Activated T-cell treated with anti-CD3 and anti-CD28 coated beads, Interleukin-2, amount 50 U/mL, for 4 hours (primary cell): ENCODE results near the gene LAMA4. TPM values are rescaled to one million over a fixed set of nuclear protein-coding genes. Genes with fewer than 3 reads are reported as not detected.

Source experiments
- ATAC-seq, 2 donors: fragments of 200-7000 bp; cut with Tn5 transposase; one replicate each; pipeline ENCODE4 v1.10.0; 2021
- DNase-seq: peaks from one replicate; pipeline ENCODE4 v3.0.0-alpha.2; 2020
- H3K27me3 Mint-ChIP-seq: one replicate; pipeline ENCODE4 v1.8.0; 2021; ENCODE audit warnings: low read depth, mixed read lengths
- H3K36me3 Mint-ChIP-seq: one replicate; pipeline ENCODE4 v1.8.0; 2022; ENCODE audit warnings: mixed read lengths; ENCODE audit not compliant: insufficient read depth
- H3K4me1 Mint-ChIP-seq: one replicate; pipeline ENCODE4 v1.8.0; 2021; ENCODE audit warnings: low read depth, mixed read lengths
- H3K4me3 Mint-ChIP-seq: one replicate; pipeline ENCODE4 v1.8.0; 2021; ENCODE audit warnings: mild to moderate bottlenecking, moderate library complexity, mixed read lengths
- H3K9me3 Mint-ChIP-seq: one replicate; pipeline ENCODE4 v1.8.0; 2021; ENCODE audit warnings: mixed read lengths
- total RNA-seq, 3 donors: library from RNA; stranded (reverse); gene quantifications; one replicate each; pipeline ENCODE4 v1.2.1, GENCODE V29; 2021

LAMA4 gene
- total RNA-seq, 3 donors from 2014 or later: 0.30 to 0.34 TPM; not detected in 1

DNA sequence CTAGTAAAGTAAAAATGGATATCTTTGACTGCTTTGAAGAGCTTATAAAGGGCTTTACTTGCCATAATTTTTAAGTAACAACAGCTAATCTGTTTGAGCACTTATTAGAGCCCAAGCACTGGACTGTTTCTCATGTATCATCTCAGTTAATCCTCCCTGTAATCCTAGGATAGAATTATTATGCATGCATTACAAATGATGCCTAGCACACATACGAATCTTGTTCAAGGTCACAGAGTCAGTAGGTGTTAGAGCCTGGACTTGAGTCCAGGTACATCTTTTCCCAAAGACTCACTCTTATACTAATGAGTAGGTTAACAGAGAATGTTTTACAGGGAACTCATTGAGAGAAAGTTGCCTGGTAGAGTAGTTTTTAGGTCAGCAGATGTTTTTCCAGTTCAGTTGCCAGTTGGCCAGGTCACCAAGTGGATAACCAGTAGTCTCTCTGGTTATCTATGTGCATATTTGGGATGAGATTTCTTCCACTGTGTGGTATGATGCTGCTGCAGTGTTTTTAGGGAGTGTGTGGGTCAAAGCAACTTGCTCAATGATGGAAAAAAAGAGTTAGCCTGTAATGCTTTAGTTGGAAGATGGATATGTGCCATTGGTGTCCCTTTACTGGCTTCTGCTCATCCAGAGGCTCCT, 32.3 kb upstream of the LAMA4 start:
- no peaks in the 10 kb centered on the region for H3K36me3 Mint-ChIP-seq
- H3K9me3 Mint-ChIP-seq: no peaks in the 10 kb centered on the region
- no peak overlapping the region for H3K4me3 Mint-ChIP-seq
- peaks cover 38% of the 10 kb centered on the region for H3K27me3 Mint-ChIP-seq
- DNase-seq (no peak), ATAC-seq (no peak)
- peaks cover 14% of the 10 kb centered on the region for H3K4me1 Mint-ChIP-seq

DNA sequence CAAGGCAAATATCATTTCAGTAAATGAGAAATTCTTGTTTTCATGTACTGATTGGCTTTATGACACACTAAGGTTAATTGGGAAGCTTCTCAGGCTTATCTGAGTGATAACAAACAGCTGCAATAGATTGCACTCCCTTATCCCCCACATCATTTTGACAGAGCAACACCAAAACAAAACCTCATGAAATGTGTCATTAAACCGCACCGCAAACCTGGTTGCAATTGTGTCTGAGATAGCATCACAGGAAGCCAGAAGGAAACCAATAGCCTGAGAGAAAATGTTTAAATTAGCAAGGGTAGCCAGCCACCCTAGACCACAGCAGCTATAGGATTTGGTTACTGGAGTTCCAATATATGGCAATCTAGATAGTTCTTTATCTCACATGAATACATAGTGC, 31.6 kb upstream of the LAMA4 start:
- Mint-ChIP-seq H3K36me3 (no peaks in the 10 kb centered on the region), H3K4me3 (no peak overlapping the region), H3K27me3 (peaks cover 34% of the 10 kb centered on the region), H3K4me1 (peaks cover 14% of the 10 kb centered on the region), H3K9me3 (no peaks in the 10 kb centered on the region)
- DNase-seq (peak; percentile 6), ATAC-seq (peak; percentile 93 to 96)

DNA sequence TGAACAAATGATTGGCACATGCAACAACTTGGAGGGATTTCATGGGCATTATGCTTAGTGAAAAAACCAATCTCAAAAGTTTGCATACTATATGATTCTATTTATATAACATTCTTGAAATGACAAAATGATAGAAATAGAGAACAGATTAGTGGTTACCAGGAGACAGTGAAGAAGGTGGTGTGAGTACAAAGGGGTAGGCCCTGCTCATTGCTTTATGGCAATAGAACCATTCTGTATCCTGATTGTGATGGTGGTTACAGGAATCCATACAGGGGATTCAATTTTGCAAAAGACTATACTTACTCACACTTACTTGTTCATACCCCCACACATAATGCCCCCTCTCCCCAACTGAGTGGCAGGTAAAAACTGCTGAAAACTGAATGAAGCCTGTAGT, 30.2 kb upstream of the LAMA4 start:
- H3K9me3 Mint-ChIP-seq: no peaks in the 10 kb centered on the region
- peaks cover 39% of the 10 kb centered on the region for H3K27me3 Mint-ChIP-seq
- ATAC-seq: no peak

DNA sequence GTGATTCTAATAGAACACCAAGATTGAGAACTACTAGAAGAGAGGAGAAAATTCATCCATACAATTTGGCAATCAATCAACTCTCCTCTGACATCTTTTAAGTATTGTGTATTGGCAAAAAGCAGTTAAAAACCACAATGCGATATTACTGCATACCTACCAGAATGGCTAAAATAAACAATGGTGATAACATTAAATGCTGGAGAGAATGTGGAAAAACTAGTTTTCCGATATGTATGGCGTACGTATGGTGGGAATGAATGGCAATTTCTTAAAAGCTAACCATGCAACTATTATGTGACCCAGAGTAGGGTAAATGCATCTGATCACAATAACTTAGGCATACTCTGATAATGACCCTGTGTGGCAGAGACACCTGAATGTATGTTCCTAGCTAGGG, 29.3 kb upstream of the LAMA4 start:
- H3K27me3 Mint-ChIP-seq: peaks cover 36% of the 10 kb centered on the region
- ATAC-seq: no peak
- no peak overlapping the region for H3K4me3 Mint-ChIP-seq

More for the DNA sequence above, 30.2 kb upstream of the LAMA4 start:
- Mint-ChIP-seq H3K4me3 (no peak overlapping the region), H3K4me1 (peaks cover 14% of the 10 kb centered on the region), H3K36me3 (no peaks in the 10 kb centered on the region)
- DNase-seq: no peak

DNA sequence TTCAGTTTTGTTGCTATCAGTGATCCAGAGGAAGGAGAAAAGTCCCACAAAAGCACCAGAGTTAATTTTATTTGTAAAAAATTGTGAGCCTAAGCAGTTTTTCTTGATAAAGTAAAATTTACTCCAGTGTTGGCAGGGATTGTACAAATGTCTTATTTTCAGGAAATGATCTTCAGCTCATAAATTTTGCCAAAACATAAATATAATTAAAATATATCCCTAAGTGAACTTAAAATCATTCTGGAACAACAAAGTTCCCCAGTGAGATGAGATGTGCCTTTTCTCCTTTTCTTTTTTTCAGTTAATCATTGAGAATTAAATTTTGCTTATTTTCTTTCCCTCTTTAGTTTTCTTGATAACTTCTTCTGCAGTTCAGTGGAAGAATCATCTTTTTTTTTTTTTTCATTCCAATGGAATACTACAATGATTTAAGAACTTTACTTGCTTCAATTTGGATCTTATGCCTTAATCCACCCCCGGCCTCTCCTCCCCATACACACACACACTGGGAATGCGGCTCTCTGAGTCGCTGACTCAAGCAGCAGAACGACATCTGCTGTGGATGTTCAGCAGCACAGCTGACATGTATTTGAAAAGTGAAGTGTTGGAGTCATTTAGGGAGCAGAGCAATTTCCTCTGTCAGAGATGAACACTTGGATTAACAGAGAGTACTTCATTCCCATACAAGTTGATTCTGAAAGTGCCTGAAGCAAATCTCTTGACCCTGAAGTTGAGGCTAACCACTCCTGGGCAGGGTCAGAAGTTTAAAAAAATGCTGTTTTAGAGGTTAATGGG, 27.7 kb upstream of the LAMA4 start:
- H3K9me3 Mint-ChIP-seq: no peaks in the 10 kb centered on the region
- H3K4me3 Mint-ChIP-seq: no peak overlapping the region
- H3K36me3 Mint-ChIP-seq: no peaks in the 10 kb centered on the region
- ATAC-seq (no peak), DNase-seq (no peak)
- peaks cover 14% of the 10 kb centered on the region for H3K4me1 Mint-ChIP-seq
- peaks cover 33% of the 10 kb centered on the region for H3K27me3 Mint-ChIP-seq

More for the DNA sequence above, 29.3 kb upstream of the LAMA4 start:
- no peak for DNase-seq
- no peaks in the 10 kb centered on the region for H3K9me3 Mint-ChIP-seq
- H3K4me1 Mint-ChIP-seq: peaks cover 14% of the 10 kb centered on the region
- no peaks in the 10 kb centered on the region for H3K36me3 Mint-ChIP-seq

DNA sequence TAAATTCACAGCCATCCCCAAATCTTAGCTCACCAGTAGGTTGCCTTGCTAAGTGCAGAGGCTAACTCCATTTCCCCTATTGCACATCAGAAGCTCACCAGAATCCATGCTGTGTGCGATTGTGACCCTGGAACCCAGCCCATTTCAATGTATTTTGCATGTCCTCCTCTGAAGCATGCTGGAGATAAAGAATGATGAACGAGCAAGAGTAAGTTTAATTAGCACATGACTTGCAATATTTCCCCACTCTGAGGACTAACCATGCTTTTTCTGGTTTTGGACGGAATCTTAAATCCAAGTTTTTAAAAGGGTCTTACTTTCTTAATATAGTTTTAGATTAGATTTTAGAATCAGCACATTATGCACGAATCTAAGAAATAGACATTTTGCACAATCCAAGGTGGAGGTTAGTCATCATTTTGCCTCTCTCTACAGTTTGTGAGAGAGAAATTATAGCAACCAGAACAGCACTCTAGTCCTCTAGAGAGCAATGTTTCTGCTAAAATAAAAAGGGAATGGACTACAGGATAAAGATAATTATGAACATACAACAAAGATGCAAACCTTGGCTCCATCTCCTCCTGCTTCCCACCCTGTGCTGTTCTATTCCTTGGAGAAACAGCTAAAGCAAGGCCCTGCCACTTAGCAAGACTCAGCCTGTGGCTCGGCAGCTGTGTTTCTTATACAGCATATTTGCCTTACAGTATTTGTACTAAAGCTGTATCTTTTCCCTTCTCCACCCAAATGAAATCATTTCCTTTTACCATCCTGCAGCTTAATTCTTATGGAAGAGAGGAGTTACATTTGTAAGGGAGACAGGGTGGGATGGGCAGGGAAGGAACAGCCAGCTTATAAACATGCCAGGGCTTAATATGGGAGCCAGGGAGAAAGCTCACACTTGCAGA, 24.9 kb upstream of the LAMA4 start:
- H3K27me3 Mint-ChIP-seq: peaks cover 37% of the 10 kb centered on the region

DNA sequence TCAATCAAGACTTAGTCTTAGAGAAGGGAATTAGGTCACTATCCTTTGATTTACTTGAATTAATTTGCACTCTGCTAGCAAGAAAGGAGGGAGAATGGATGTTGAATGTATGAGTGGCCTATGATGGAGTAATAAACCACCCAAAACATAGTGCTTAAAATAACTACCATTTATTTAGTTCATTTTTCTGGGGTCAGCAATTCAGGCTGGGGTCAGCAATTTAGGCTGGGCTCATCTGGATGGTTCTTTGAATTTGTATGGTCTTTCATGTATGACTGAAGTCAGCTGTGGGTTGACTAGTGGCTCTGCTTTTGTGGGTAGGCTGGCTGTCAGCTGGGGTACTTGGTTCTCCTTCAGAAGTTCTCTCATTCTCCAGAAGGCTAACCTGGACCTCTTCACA, 21.0 kb upstream of the LAMA4 start:
- H3K4me3 Mint-ChIP-seq: no peak overlapping the region
- H3K9me3 Mint-ChIP-seq: no peaks in the 10 kb centered on the region
- peaks cover 11% of the 10 kb centered on the region for H3K27me3 Mint-ChIP-seq
- no peak for DNase-seq
- no peaks in the 10 kb centered on the region for H3K4me1 Mint-ChIP-seq
- no peak for ATAC-seq
- no peaks in the 10 kb centered on the region for H3K36me3 Mint-ChIP-seq

More for the DNA sequence above, 24.9 kb upstream of the LAMA4 start:
- ATAC-seq (no peak), DNase-seq (no peak)
- H3K4me3 Mint-ChIP-seq: no peak overlapping the region
- H3K4me1 Mint-ChIP-seq: no peaks in the 10 kb centered on the region
- H3K9me3 Mint-ChIP-seq: no peaks in the 10 kb centered on the region
- no peaks in the 10 kb centered on the region for H3K36me3 Mint-ChIP-seq

DNA sequence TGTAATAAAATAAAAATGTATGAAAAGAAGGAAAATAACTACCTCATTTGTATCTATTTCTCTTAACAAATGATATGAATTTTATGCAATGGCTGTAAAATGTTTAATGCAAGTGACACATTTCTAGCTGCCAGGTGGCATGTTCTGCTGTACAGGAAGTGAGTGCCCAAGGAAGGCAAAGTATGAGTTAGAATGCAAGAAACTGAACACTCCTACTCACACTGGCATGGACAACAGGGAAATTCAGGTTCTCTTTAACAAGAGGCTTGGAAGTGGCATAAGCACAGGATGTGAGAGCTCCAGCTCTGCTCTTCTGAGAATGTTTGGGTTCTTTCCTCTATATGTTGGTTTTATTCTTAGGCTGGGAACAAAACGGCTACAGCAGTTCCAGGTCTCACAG, 20.4 kb upstream of the LAMA4 start:
- no peaks in the 10 kb centered on the region for H3K9me3 Mint-ChIP-seq
- H3K4me1 Mint-ChIP-seq: peaks cover 4% of the 10 kb centered on the region
- H3K4me3 Mint-ChIP-seq: no peak overlapping the region
- peaks cover 9% of the 10 kb centered on the region for H3K27me3 Mint-ChIP-seq
- H3K36me3 Mint-ChIP-seq: no peaks in the 10 kb centered on the region
- ATAC-seq (no peak), DNase-seq (no peak)

DNA sequence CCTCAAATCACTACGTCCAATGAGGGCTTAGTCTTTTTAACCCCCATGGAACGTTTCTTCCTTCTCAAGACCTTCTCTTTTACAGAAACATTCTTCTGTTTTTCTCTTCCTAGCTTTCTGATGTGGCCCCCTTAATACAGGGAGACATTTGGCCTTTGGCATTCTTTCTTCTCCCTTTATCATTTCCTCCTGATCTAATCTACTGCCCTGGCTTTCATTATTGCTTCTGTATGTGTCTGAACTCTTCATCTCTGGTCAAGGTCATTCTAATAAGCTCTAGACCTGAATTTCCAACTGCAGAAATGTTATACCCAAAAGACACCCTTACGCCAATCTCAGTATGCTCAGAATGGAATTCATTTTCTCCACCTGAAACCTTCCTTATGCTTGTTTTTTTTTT, 18.4 kb upstream of the LAMA4 start:
- DNase-seq (no peak), ATAC-seq (no peak)
- Mint-ChIP-seq H3K9me3 (no peaks in the 10 kb centered on the region), H3K4me3 (no peak overlapping the region), H3K4me1 (peaks cover 5% of the 10 kb centered on the region), H3K36me3 (no peaks in the 10 kb centered on the region), H3K27me3 (peaks cover 8% of the 10 kb centered on the region)

DNA sequence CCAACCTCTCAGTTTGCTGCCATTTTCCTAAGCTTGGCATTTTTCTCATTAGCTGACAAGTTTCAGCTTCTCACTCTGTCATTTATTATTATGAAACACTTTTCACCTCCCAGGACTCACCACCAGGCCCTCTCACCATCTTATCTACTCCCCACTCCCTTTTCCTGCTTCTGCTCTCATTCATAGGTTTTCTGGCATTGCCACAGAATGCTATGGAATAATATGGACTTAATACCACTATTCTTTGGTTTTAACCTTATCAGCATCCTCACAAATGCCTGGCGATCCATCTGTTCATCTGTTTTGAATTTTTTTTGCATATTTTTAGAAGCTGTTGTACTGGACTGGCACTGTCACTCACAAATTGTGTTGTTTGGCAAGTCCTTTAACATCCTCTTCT, 16.4 kb upstream of the LAMA4 start:
- DNase-seq (no peak), ATAC-seq (no peak)
- Mint-ChIP-seq H3K9me3 (no peaks in the 10 kb centered on the region), H3K4me1 (peaks cover 5% of the 10 kb centered on the region), H3K36me3 (no peaks in the 10 kb centered on the region), H3K4me3 (no peak overlapping the region), H3K27me3 (peaks cover 4% of the 10 kb centered on the region)

DNA sequence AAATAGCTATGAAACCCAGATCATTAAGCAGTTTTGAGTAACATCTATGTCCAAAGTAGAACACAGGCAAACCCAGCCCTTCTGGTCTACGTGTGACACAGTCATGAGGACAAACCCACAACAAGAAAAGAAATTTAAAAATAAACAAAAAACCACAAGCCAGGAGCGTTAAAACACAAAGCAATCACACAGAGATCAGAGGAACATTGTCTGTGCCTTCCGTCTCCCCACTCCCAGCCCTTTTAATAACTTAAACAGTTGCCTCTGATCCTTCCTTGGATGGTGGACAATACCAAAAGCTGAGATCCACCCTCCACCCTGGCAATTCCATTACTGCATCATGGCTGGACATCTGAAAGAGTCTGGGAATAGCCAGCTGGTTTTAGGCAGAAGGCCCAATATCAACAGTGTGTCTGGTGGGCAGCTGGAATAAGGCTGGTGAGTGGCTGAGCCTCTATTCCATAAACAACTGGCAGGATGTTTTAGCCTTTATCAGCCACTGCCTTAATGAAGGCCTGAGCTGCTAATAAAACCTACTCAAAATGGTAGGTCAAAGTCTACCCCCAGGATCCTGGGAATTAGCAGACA, 15.7 kb upstream of the LAMA4 start:
- no peaks in the 10 kb centered on the region for H3K9me3 Mint-ChIP-seq
- DNase-seq (no peak), ATAC-seq (no peak)
- no peaks in the 10 kb centered on the region for H3K36me3 Mint-ChIP-seq
- no peak overlapping the region for H3K4me3 Mint-ChIP-seq
- peaks cover 5% of the 10 kb centered on the region for H3K4me1 Mint-ChIP-seq
- H3K27me3 Mint-ChIP-seq: no peaks in the 10 kb centered on the region

DNA sequence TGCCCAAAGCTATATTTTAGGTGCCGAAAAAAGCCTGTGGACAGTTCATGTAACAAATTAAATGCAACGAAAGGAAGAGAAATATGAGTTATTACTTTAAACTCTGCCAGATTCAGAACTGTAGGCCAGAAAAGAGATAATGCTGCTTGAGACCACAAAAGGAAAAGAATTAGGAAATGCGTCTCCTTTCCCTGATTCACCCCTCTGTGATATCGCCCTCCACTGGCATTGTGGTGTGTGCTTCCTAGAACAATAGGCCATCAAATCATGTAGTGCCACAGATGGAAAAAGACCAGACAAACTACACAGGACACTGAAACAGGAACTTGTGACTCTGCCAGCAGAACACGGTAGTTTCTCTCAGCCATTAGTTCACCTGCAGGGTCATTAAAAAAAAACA, 14.7 kb upstream of the LAMA4 start:
- H3K36me3 Mint-ChIP-seq: no peaks in the 10 kb centered on the region
- peaks cover 2% of the 10 kb centered on the region for H3K27me3 Mint-ChIP-seq
- no peak overlapping the region for H3K4me3 Mint-ChIP-seq
- H3K4me1 Mint-ChIP-seq: peaks cover 5% of the 10 kb centered on the region
- H3K9me3 Mint-ChIP-seq: no peaks in the 10 kb centered on the region
- no peak for ATAC-seq
- DNase-seq: no peak

DNA sequence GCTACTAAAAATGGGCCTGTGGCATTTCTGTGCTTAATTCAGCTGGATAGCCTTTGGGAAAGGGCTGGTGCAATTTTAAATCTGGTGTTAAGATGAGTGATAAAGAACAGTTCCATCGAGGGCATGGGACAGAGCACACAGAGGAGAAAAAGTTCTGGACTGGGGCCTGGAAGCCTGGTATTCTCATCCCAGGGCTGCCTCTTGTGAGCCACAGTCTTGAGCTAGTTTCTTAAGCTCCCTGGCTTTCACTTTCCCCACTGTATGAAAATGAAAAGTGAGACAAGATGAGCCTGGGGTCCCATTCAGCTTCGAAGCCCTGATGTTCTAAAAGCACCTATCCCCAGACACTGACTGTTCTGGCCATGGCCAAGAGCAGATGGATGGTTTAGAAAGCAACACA, 14.3 kb upstream of the LAMA4 start:
- DNase-seq (no peak), ATAC-seq (no peak)
- Mint-ChIP-seq H3K4me3 (no peak overlapping the region), H3K4me1 (peaks cover 5% of the 10 kb centered on the region), H3K27me3 (peaks cover 2% of the 10 kb centered on the region), H3K9me3 (no peaks in the 10 kb centered on the region), H3K36me3 (no peaks in the 10 kb centered on the region)

DNA sequence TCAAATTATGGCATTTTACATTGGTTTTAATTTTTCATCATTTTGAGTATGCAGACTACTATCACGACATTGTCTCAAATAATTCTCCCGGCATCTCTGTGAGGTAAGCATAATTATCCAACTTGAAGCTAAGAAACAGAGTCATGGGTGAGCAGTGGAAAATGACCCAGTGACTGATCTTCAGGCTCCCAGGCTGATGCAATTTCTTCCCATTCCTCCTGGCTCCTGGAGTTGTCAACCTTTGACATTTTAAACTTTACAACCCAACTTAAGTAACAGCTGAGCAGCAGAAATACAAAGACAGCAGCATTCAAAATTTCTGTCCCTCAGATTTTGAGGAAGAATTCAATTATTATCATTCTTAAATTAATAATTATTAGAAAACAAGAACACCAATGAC, 13.7 kb upstream of the LAMA4 start:
- peaks cover 2% of the 10 kb centered on the region for H3K27me3 Mint-ChIP-seq
- H3K4me3 Mint-ChIP-seq: no peak overlapping the region
- H3K9me3 Mint-ChIP-seq: no peaks in the 10 kb centered on the region
- DNase-seq (no peak), ATAC-seq (no peak)
- H3K4me1 Mint-ChIP-seq: peaks cover 5% of the 10 kb centered on the region
- H3K36me3 Mint-ChIP-seq: no peaks in the 10 kb centered on the region
